GM18858 (cell line): Measurements from ENCODE around the gene CASS4.
"Not testable (repeated sequence)": the region's sequence is repeated elsewhere in the genome, so short reads cannot be mapped to it uniquely, and the experiment has no call there.

Experiments used
- ATAC-seq: cut with Tn5 transposase; IDR thresholded peaks from one replicate; pipeline ENCODE4 v1.9.1; 2021; ENCODE audit not compliant: unreplicated experiment

The CASS4 gene, protein sequence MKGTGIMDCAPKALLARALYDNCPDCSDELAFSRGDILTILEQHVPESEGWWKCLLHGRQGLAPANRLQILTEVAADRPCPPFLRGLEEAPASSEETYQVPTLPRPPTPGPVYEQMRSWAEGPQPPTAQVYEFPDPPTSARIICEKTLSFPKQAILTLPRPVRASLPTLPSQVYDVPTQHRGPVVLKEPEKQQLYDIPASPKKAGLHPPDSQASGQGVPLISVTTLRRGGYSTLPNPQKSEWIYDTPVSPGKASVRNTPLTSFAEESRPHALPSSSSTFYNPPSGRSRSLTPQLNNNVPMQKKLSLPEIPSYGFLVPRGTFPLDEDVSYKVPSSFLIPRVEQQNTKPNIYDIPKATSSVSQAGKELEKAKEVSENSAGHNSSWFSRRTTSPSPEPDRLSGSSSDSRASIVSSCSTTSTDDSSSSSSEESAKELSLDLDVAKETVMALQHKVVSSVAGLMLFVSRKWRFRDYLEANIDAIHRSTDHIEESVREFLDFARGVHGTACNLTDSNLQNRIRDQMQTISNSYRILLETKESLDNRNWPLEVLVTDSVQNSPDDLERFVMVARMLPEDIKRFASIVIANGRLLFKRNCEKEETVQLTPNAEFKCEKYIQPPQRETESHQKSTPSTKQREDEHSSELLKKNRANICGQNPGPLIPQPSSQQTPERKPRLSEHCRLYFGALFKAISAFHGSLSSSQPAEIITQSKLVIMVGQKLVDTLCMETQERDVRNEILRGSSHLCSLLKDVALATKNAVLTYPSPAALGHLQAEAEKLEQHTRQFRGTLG

GRCh38 chr20:56411759-56412472, at the start of gene CASS4:
TSS of gene CASS4 (plus strand) at chr20:56412260. CDS start at chr20:56412459, 199 bp downstream.
- ATAC-seq = no peak

DNA sequence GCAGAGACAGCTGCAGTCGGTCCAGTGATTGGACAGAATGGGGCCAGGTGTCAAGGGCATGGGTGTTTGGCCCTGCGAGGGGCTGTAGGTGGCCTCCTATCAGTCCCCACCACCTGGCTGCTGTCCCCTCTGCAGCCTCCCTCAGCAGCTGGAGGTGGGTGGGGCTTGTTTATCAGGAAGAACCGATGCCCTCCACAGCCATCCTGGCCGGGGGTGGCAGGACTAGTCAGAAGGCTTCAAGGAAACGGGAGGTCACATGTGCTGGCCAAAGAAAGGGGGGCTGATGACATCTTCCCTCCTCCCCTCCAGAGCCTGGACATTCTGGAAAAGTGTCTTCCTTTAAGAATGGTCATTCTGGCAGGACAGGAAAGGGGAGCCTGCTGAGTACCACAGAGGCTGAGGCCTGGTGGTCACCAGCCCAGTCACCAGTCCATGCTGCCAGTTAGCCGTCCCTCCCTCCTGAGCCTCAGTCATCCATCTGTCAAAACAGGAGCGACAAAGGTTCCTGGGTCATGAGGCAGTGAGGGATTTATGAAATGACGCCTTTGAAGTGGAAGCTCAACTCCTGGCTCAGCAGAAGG, 49.1 kb upstream of the CASS4 start:
- no peak for ATAC-seq

DNA sequence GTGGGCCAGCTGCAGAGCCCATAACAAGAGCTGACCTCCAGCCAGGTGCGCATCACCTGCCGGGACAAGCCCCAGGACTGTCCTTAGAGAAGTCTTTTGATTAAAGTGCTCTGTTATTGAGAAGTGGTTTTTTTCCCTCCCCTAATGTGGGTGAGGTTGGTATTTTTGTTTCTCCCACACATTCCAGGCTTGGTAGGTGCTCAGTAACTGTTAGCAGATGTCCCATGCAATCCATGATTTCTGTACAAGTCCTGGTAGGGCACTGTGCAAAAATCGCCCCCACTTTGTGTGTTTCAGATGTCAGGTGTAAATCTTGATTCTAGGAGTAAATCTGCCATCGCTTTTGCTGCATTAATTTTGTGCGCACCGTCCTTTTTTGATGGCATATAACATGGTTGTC, 48.6 kb upstream of the CASS4 start:
- ATAC-seq = no peak

- ATAC-seq = no peak
Measured at GRCh38 chr20:56368351-56369134, 43.5 kb upstream of the CASS4 start.

DNA sequence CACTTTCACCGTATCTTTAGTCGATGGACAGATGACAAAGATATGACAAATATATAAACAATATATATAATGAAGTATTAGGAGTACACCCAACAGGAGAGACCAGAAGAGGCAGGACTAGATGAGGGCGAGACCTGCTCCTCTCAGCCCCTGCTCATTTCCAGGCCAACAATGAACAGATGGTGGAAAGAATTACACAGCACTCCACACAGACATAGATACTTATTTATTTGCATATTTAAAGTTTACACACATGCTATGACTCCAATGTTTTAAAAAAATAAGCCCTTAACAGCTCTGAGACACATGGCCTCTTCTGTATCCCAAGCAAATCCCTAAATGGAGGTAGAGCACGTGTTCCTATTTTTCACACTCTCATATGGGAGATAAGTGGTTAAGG, 42.9 kb upstream of the CASS4 start:
- no peak for ATAC-seq

DNA sequence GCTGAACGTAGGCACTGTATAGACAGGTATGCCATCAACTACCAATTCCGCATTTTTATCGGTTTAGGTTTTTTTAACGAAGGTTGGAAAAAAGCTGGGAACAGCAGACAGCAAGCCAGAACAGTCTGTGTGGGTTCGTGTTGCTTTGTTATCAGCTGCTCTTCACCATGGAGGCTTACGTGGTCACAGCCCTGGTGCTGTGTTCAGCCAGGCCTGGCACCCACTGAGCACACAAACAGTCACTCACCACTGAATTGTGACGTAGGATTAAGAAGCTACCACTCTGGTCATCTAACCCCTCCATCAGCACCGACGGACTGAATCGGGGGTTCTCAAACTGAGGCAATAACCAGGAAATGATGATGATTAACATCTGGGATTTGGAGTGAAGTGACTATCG, 40.1 kb upstream of the CASS4 start:
- ATAC-seq = no peak

DNA sequence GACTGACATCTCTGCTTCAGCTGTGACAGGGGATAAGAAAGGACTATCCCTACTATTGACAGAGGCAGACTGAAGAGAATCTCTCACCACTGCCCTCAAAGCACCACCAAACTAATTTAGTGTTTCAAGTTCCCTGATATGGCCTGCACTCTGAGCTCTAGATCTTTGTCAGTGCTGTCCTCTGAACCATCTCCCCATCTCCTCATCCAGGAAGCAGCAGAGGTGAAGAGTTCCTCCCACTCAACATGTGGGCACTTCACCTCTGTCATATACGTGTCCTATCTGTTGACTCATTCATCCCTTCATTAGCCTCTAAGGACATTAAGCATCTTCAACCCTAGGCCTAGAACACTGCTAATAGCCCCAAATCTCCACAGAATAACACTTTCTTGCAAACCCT, 39.2 kb upstream of the CASS4 start:
- ATAC-seq = no peak

DNA sequence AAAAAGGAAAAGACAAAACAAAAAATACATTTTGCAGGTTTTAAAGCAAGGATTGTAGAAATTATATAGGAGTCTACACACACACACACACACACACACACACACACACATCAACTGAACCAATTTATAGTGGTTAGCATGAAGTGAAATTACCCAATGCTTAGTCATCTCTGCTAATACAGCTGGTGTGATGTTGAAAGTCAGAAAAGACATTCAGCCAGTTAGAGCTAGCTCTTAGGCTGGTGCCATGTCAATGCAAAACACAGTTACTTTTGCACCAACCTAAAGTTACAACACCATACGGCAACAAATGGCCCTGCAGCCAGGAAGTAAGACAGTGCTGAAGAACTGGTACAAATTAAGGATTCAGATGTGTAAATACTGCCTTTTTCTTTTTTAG, 38.1 kb upstream of the CASS4 start:
- ATAC-seq = peak; percentile 49

GRCh38 chr20:56376331-56376730, 35.7 kb upstream of the CASS4 start:
- no peak for ATAC-seq

DNA sequence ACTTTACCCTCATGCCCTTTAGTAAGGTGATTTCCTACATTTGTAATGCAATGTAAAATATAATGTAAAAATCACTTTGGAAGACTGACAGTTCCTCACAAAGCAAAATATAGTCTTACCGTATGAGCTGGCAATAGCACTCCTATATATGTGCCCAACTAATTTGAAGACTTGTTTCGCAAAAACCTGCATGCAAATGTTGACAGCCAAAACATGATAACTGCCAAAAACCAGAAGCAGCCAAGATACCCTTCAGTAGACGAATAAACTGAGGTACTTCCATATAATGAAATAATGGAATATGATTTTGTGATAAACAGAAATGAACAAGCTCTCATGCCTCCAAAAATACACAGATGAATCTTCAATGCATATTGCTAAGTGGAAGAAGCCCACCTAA, 33.7 kb upstream of the CASS4 start:
- ATAC-seq = no peak

GRCh38 chr20:56380375-56380774, 31.7 kb upstream of the CASS4 start:
- no peak for ATAC-seq

GRCh38 chr20:56381501-56381900, 30.6 kb upstream of the CASS4 start:
- ATAC-seq = no peak

DNA sequence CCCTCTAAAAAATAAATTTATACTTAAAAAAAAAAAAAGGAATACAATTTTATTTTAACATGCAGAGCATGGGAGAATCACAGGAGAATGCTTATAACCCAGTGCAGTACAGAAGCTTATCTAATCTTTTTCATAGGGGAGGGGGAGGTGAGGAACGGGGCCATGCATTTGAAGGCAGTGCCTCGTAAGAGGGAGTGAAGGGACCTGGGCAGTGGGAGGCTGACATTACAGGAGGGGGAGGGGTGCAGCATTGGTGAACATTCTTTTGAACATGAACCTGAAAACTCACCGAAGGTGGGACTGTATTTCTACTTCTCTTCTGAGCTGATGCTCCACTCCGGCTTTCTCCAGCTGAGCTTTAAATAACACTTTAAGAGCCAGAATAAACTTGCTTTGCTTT, 29.4 kb upstream of the CASS4 start:
- ATAC-seq = no peak

DNA sequence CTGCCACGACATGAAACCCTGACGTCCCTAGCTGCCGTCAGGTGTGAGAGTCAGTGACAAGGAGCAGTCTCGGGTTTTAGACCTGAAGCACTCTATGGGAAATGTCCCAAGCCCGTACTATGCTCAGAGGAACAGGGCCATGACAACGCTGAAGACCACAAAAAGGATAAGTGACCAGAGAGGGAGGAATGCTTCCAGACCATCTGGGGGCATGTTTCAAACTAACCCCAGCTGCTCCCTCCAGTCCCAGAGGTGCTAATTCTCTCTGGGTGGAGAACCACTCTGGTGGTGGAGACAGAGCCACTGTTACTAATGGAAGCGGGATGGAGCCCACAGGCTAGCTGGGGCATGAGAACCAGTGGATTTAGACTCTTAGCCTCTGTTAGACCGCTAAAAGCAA, 28.7 kb upstream of the CASS4 start:
- no peak for ATAC-seq

DNA sequence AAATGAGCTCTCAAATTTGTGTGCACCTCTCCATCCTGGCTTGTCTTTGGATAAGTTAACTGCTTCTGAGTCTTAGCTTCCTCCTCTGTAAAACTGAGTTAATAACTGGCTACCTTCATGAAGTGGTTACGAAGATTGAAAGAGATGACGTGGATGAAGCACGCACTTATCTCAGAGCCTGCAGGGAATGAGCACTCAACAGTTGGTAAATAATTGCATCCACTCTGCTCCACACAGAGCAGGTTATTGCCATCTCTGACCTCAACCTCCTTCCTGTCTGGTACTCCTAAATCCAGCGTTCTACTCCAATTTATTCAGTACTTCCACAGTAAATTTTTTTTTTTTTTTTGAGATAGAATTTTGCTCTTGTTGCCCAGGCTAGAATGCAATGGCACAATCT, 26.9 kb upstream of the CASS4 start:
- ATAC-seq = no peak

DNA sequence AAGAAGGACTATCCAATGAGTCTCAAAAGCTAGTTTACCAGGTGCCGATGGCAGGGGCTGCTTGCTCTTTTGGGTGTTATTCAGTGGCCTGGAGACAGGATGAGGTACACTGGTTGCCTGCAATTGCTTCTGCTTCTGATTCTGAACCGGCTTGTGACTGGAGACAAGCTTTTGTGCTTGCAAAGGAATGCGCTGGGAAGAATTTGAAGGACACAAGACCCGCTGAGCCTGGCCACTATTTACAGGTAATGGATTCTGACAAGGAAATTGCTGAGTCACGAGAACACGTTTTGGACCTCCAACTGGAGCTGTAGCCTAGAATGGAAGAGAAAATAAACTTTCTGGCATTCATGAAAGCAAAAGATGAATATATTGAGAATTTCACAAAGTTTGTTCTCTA, 25.8 kb upstream of the CASS4 start:
- ATAC-seq = no peak

- ATAC-seq = no peak
Measured at GRCh38 chr20:56388882-56389281, 23.2 kb upstream of the CASS4 start.

- ATAC-seq = no peak
Measured at GRCh38 chr20:56389807-56390206, 22.3 kb upstream of the CASS4 start.

DNA sequence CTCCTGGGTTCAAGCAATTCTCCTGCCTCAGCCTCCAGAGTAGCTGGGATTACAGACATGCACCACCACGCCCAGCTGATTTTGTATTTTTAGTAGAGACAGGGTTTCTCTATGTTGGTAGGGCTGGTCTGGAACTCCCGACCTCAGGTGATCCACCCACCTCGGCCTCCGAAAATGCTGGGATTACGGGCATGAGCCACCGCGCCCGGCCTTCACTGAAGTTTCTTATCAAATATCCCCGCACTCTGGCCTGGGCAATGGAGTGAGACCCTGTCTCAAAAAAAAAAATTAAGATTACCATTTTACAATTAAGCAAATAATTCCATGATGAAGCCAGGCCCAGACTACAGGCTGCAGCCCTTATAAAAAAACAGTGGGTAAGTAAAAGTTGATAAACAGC, 21.7 kb upstream of the CASS4 start:
- not testable (repeated sequence) for ATAC-seq

DNA sequence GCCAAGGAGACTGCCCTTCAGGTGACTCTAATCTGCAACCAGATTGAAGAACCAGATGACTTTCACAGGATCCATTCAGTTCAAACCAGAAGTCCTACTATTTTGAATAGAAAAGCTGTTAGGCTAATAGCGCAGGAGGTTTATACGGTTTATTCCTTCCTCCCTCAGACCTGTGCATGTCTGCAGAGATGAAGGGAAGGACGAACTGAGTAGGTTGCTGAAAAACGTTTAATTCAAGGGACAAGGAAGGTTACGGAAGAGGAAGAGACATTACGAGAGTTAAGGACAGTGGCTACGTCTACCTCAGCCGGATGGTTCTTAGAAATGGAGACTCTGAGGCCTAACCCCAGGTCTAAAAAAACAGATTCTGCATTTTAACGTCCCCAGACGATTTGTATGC, 21.0 kb upstream of the CASS4 start:
- no peak for ATAC-seq
